ENCODE results near the gene CDS2.

- TF ChIP-seq, protein P1, sequence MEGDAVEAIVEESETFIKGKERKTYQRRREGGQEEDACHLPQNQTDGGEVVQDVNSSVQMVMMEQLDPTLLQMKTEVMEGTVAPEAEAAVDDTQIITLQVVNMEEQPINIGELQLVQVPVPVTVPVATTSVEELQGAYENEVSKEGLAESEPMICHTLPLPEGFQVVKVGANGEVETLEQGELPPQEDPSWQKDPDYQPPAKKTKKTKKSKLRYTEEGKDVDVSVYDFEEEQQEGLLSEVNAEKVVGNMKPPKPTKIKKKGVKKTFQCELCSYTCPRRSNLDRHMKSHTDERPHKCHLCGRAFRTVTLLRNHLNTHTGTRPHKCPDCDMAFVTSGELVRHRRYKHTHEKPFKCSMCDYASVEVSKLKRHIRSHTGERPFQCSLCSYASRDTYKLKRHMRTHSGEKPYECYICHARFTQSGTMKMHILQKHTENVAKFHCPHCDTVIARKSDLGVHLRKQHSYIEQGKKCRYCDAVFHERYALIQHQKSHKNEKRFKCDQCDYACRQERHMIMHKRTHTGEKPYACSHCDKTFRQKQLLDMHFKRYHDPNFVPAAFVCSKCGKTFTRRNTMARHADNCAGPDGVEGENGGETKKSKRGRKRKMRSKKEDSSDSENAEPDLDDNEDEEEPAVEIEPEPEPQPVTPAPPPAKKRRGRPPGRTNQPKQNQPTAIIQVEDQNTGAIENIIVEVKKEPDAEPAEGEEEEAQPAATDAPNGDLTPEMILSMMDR (IDR thresholded peaks at IDR 0.05) = no peak
- TF ChIP-seq POLR2A (IDR thresholded peaks at IDR 0.05) = no peak
Measured at GRCh38 chr20:5140195-5140594, 13.4 kb downstream of the CDS2 start.
